H9 (cell line): ENCODE measurements around the gene RASL10B. TPM values are rescaled to one million over a fixed set of nuclear protein-coding genes. Genes with fewer than 3 reads are reported as not detected.

ENCODE experiments used
- DNase-seq: peaks from one replicate; pipeline ENCODE4 v3.0.0-alpha.2; 2017
- H2AFZ ChIP-seq: one replicate; pipeline ENCODE4 v1.6.1; 2013; ENCODE audit warnings: mild to moderate bottlenecking, low read length, control low read depth, moderate library complexity
- H2AK5ac ChIP-seq: 2 replicates; pipeline ENCODE4 v1.6.1; 2013; ENCODE audit warnings: low read length, control low read depth, mixed read lengths; ENCODE audit not compliant: insufficient read length
- H2BK120ac ChIP-seq: one replicate; pipeline ENCODE4 v1.6.1; 2013; ENCODE audit warnings: low read depth, mild to moderate bottlenecking, low read length, control low read depth, inconsistent platforms; ENCODE audit not compliant: poor library complexity, severe bottlenecking
- H2BK12ac ChIP-seq: 2 replicates; pipeline ENCODE4 v1.6.1; 2013; ENCODE audit warnings: low read length, control low read depth, mixed read lengths, low read depth; ENCODE audit not compliant: insufficient read length
- H2BK15ac ChIP-seq: 2 replicates; pipeline ENCODE4 v1.6.1; 2013; ENCODE audit warnings: low read depth, low read length, control low read depth
- H2BK20ac ChIP-seq: one replicate; pipeline ENCODE4 v1.6.1; 2013; ENCODE audit warnings: low read depth, mild to moderate bottlenecking, low read length, control low read depth, inconsistent platforms; ENCODE audit not compliant: poor library complexity, severe bottlenecking
- H2BK5ac ChIP-seq: 2 replicates; pipeline ENCODE4 v1.6.1; 2013; ENCODE audit warnings: low read length, control low read depth, mixed read lengths; ENCODE audit not compliant: insufficient read length
- H3K14ac ChIP-seq: 2 replicates; pipeline ENCODE4 v1.6.1; 2013; ENCODE audit warnings: low read length, control low read depth; ENCODE audit not compliant: insufficient read depth
- H3K18ac ChIP-seq: 2 replicates; pipeline ENCODE4 v1.6.1; 2013; ENCODE audit warnings: low read depth, mild to moderate bottlenecking, mixed read lengths, low read length, control low read depth; ENCODE audit not compliant: insufficient read length
- H3K23ac ChIP-seq: 2 replicates; pipeline ENCODE4 v1.6.1; 2013; ENCODE audit warnings: low read length, control low read depth, mixed read lengths, low read depth; ENCODE audit not compliant: insufficient read length
- H3K23me2 ChIP-seq: 2 replicates; pipeline ENCODE4 v1.6.1; 2013; ENCODE audit warnings: low read depth, mild to moderate bottlenecking, mixed read lengths, low read length, control low read depth; ENCODE audit not compliant: insufficient read length, poor library complexity, severe bottlenecking
- H3K27ac ChIP-seq: 2 replicates; pipeline ENCODE4 v1.5.1; 2013; ENCODE audit warnings: low read length, control low read depth, mixed read lengths, low read depth; ENCODE audit not compliant: insufficient read length
- H3K27me3 ChIP-seq: 2 replicates; pipeline ENCODE4 v1.6.1; 2013; ENCODE audit warnings: low read length, control low read depth, inconsistent platforms; ENCODE audit not compliant: insufficient read depth
- H3K4ac ChIP-seq: 2 replicates; pipeline ENCODE4 v1.6.1; 2013; ENCODE audit warnings: low read depth, mild to moderate bottlenecking, control low read depth, inconsistent platforms, low read length, moderate library complexity
- H3K4me1 ChIP-seq: 2 replicates; pipeline ENCODE4 v1.6.1; 2013; ENCODE audit warnings: low read length, control low read depth, inconsistent platforms; ENCODE audit not compliant: insufficient read depth
- H3K4me2 ChIP-seq: 2 replicates; pipeline ENCODE4 v1.6.1; 2013; ENCODE audit warnings: low read length, control low read depth, mixed read lengths; ENCODE audit not compliant: insufficient read length, insufficient read depth
- H3K56ac ChIP-seq: 2 replicates; pipeline ENCODE4 v1.6.1; 2013; ENCODE audit warnings: low read depth, mild to moderate bottlenecking, mixed read lengths, low read length, control low read depth; ENCODE audit not compliant: insufficient read length
- H3K79me1 ChIP-seq: 2 replicates; pipeline ENCODE4 v1.6.1; 2013; ENCODE audit warnings: low read depth, mild to moderate bottlenecking, moderate library complexity, low read length, control low read depth, inconsistent platforms; ENCODE audit not compliant: insufficient read depth, poor library complexity, severe bottlenecking
- H3K79me2 ChIP-seq: 2 replicates; pipeline ENCODE4 v1.6.1; 2013; ENCODE audit warnings: low read length, control low read depth, inconsistent platforms; ENCODE audit not compliant: insufficient read depth
- H3K9ac ChIP-seq: 2 replicates; pipeline ENCODE4 v1.6.1; 2013; ENCODE audit warnings: low read length, control low read depth, mixed read lengths; ENCODE audit not compliant: insufficient read length; ENCODE audit errors: extremely low read depth
- H3K9me3 ChIP-seq: one replicate; pipeline ENCODE4 v1.6.1; 2013; ENCODE audit warnings: low read depth, low read length, inconsistent platforms; ENCODE audit not compliant: control insufficient read depth
- H3T11ph ChIP-seq: one replicate; pipeline ENCODE4 v1.6.1; 2013; ENCODE audit warnings: mild to moderate bottlenecking, low read length, control low read depth, inconsistent platforms
- H4K20me1 ChIP-seq: one replicate; pipeline ENCODE4 v1.6.1; 2013; ENCODE audit not compliant: control insufficient read depth, insufficient read length, insufficient read depth
- H4K5ac ChIP-seq: 2 replicates; pipeline ENCODE4 v1.6.1; 2013; ENCODE audit warnings: low read depth, mild to moderate bottlenecking, mixed read lengths, low read length, control low read depth; ENCODE audit not compliant: insufficient read length
- H4K8ac ChIP-seq: replicated peaks from 2 replicates; pipeline ENCODE4 v1.6.1; 2013; ENCODE audit warnings: low read length, control low read depth, mixed read lengths, low read depth; ENCODE audit not compliant: insufficient read length
- H4K91ac ChIP-seq: 2 replicates; pipeline ENCODE4 v1.6.1; 2013; ENCODE audit warnings: low read depth, mild to moderate bottlenecking, moderate library complexity, mixed read lengths, low read length, control low read depth; ENCODE audit not compliant: insufficient read length
- H3K27ac Mint-ChIP-seq, 3 experiments: 2 replicates in 2 of 3; 3 replicates in 1 of 3; pipeline ENCODE4 v1.8.0; 2020 to 2021; ENCODE audit warnings: mixed read lengths in 3 of 3, mild to moderate bottlenecking in 1 of 3, moderate library complexity in 1 of 3
- H3K27me3 Mint-ChIP-seq: 2 replicates; pipeline ENCODE4 v1.8.0; 2021; ENCODE audit warnings: low read depth, mild to moderate bottlenecking, moderate library complexity, mixed read lengths
- H3K36me3 Mint-ChIP-seq, 3 experiments: 2 replicates in 2 of 3; 3 replicates in 1 of 3; pipeline ENCODE4 v1.8.0; 2020 to 2021; ENCODE audit warnings: low read depth in 3 of 3, mixed read lengths in 3 of 3; ENCODE audit not compliant: insufficient read depth in 1 of 3
- H3K4me1 Mint-ChIP-seq, 2 experiments: 2 replicates each; pipeline ENCODE4 v1.8.0; 2020; ENCODE audit warnings: mixed read lengths in 2 of 2
- H3K4me3 Mint-ChIP-seq, 2 experiments: 2 replicates in 1 of 2; 3 replicates in 1 of 2; pipeline ENCODE4 v1.8.0; 2020 to 2021; ENCODE audit warnings: mild to moderate bottlenecking in 2 of 2, mixed read lengths in 2 of 2, moderate library complexity in 1 of 2
- H3K9me3 Mint-ChIP-seq, 2 experiments: 2 replicates in 1 of 2; 3 replicates in 1 of 2; pipeline ENCODE4 v1.8.0; 2020; ENCODE audit warnings: mild to moderate bottlenecking in 2 of 2, mixed read lengths in 2 of 2, moderate library complexity in 1 of 2
- WGBS: extraction: QIAGEN DNeasy Blood & Tissue Kit; methylation state at CpG from one replicate; pipeline ENCODE4 v1.1.7; 2013; ENCODE audit warnings: missing lambda C conversion rate, low lambda C conversion rate, mixed read lengths; ENCODE audit not compliant: insufficient read length; ENCODE audit errors: extremely low coverage; 5-methylcytosine and 5-hydroxymethylcytosine counted together
- total RNA-seq: library from RNA; stranded (reverse); gene quantifications from 2 replicates; pipeline ENCODE4 v1.2.1, GENCODE V29; 2021
- TF ChIP-seq, protein P1 (sequence below): fragments of 200-600 bp; sonication (generic); conservative IDR thresholded peaks from 3 replicates; pipeline ENCODE4 v1.8.0; 2021; ENCODE audit warnings: antibody characterized with exemption, mild to moderate bottlenecking

The RASL10B gene
- total RNA-seq, 1 experiment from 2014 or later: 15.9 TPM

DNA sequence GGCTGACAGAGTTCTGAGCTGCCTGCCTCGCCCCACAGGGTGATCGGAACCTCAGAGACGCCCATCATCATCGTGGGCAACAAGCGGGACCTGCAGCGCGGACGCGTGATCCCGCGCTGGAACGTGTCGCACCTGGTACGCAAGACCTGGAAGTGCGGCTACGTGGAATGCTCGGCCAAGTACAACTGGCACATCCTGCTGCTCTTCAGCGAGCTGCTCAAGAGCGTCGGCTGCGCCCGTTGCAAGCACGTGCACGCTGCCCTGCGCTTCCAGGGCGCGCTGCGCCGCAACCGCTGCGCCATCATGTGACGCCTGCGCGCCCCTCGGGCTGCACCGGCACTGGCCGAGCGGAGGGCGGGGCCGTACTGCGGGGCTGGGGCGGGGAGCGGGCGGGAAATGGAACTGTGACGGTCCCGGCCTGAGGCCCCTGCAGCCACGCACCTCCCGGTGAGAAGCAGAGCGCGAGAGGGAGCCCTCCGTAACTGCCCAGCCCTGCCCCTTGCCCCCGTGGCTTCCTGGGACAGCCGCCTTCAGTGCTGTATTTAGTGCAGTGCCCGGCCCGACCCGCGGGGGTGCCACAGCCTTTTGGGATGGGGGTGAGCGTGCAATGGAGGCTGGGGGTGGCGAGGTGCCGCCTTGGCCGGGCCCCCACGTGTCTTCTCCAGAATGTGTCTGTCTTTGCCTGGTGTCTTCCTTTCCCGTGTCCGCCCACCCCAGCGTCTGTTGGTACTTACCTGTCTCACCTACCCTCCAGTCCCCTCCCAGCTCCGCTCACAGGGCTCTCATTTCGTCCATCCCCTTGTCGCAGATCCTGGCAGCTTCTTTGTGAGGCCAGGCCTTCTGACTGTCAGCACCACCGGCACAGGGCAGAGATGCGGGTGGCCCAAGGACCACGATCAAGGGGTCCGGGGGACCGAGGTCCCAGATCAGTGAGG is 9.8 kb downstream of the RASL10B start:
- Histone ChIP-seq H3K27me3 (peaks cover 17% of the 10 kb centered on the region; the same call in 1 of the 2 replicates), H3K4ac (no peak overlapping the region), H3K27ac (no peak overlapping the region), H3K9me3 (no peaks in the 10 kb centered on the region), H4K5ac (no peak overlapping the region), H2BK5ac (no peak overlapping the region), H4K20me1 (no peaks in the 10 kb centered on the region), H2AFZ (no peak overlapping the region), H3K9ac (no peak overlapping the region), H3K56ac (no peak overlapping the region), H3K18ac (no peak overlapping the region), H3K14ac (no peak overlapping the region; the same call in 1 of the 2 replicates), H3K23me2 (peaks cover 4% of the 10 kb centered on the region), H2BK20ac (no peak overlapping the region), H4K91ac (no peak overlapping the region), H3K4me1 (no peaks in the 10 kb centered on the region), H2BK120ac (no peak overlapping the region), H3K4me2 (peak overlapping the region; percentile 32), H2BK15ac (no peak overlapping the region), H4K8ac (no peak overlapping the region), H3K79me1 (no peaks in the 10 kb centered on the region), H3K79me2 (no peaks in the 10 kb centered on the region), H3T11ph (no peak overlapping the region), H2BK12ac (no peak overlapping the region), H3K23ac (no peak overlapping the region), H2AK5ac (no peak overlapping the region)
- Mint-ChIP-seq H3K4me1 (peaks cover 7 to 13% of the 10 kb centered on the region in 2 experiments), H3K4me3 (peak overlapping the region; percentile 57 to 83), H3K27me3 (peaks cover 67% of the 10 kb centered on the region), H3K9me3 (peaks cover 0 to 6% of the 10 kb centered on the region in 2 experiments; a peak in 2 of 5 replicates), H3K27ac (no peak overlapping the region), H3K36me3 (no peaks in the 10 kb centered on the region; a peak in 1 of 7 replicates)
- DNase-seq: peak; percentile 82
- TF ChIP-seq, protein P1, sequence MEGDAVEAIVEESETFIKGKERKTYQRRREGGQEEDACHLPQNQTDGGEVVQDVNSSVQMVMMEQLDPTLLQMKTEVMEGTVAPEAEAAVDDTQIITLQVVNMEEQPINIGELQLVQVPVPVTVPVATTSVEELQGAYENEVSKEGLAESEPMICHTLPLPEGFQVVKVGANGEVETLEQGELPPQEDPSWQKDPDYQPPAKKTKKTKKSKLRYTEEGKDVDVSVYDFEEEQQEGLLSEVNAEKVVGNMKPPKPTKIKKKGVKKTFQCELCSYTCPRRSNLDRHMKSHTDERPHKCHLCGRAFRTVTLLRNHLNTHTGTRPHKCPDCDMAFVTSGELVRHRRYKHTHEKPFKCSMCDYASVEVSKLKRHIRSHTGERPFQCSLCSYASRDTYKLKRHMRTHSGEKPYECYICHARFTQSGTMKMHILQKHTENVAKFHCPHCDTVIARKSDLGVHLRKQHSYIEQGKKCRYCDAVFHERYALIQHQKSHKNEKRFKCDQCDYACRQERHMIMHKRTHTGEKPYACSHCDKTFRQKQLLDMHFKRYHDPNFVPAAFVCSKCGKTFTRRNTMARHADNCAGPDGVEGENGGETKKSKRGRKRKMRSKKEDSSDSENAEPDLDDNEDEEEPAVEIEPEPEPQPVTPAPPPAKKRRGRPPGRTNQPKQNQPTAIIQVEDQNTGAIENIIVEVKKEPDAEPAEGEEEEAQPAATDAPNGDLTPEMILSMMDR: peak; percentile 46; the same call in 2 of the 3 replicates
- no CpG with 5 or more reads among the region's 73 CpGs for WGBS
